Liver (tissue), 9 donors: ENCODE results near the gene EXOC1L. TPM values are rescaled to one million over a fixed set of nuclear protein-coding genes. Genes with fewer than 3 reads are reported as not detected.

Source experiments
- DNase-seq: peaks from one replicate; pipeline ENCODE4 v3.0.0-alpha.2; 2017; ENCODE audit warnings: low spot score
- H3K27ac ChIP-seq, 2 donors: one replicate each; pipeline ENCODE4 v1.7.0; 2013; ENCODE audit warnings: inconsistent platforms in 2 of 2, low read length in 2 of 2, control low read depth in 1 of 2, low read depth in 1 of 2, mild to moderate bottlenecking in 1 of 2
- H3K27me3 ChIP-seq, 4 donors: one replicate each; pipeline versions ENCODE4 v1.6.1 to v1.7.0; 2013; ENCODE audit warnings: low read length in 3 of 4, inconsistent platforms in 1 of 4, mild to moderate bottlenecking in 1 of 4, moderate library complexity in 1 of 4; ENCODE audit not compliant: control insufficient read depth in 4 of 4, insufficient read depth in 4 of 4
- H3K36me3 ChIP-seq, 4 donors: one replicate each; pipeline versions ENCODE4 v1.6.1 to v1.7.0; 2013; ENCODE audit warnings: low read length in 3 of 4, mild to moderate bottlenecking in 3 of 4, low read depth in 1 of 4, moderate library complexity in 1 of 4; ENCODE audit not compliant: control insufficient read depth in 4 of 4, insufficient read depth in 3 of 4
- H3K4me1 ChIP-seq, 4 donors: one replicate each; pipeline versions ENCODE4 v1.6.1 to v1.7.0; 2013; ENCODE audit warnings: low read length in 3 of 4, mild to moderate bottlenecking in 3 of 4, moderate library complexity in 1 of 4; ENCODE audit not compliant: control insufficient read depth in 4 of 4, insufficient read depth in 4 of 4
- H3K4me3 ChIP-seq, 3 donors: one replicate each; pipeline versions ENCODE4 v1.6.1 to v1.7.0; 2013; ENCODE audit warnings: low read length in 3 of 3, control low read depth in 1 of 3, low read depth in 1 of 3, mild to moderate bottlenecking in 1 of 3
- H3K9ac ChIP-seq, 2 donors: one replicate each; pipeline ENCODE4 v1.7.0; 2013; ENCODE audit warnings: low read length in 2 of 2, mild to moderate bottlenecking in 2 of 2, moderate library complexity in 2 of 2, control low read depth in 1 of 2, low read depth in 1 of 2
- H3K9me3 ChIP-seq, 4 donors: one replicate each; pipeline versions ENCODE4 v1.6.1 to v1.7.0; 2013; ENCODE audit warnings: low read length in 3 of 4; ENCODE audit not compliant: control insufficient read depth in 4 of 4
- FOXA2 ChIP-seq: IDR thresholded peaks from 2 replicates; pipeline ENCODE4 v1.6.1; 2016; ENCODE audit warnings: antibody characterized with exemption
- GABPA ChIP-seq, 2 donors: IDR thresholded peaks in 1 of 2; conservative IDR thresholded peaks in 1 of 2; 2 replicates each; pipeline ENCODE4 v1.6.1; 2016; ENCODE audit warnings: antibody characterized with exemption in 2 of 2, mild to moderate bottlenecking in 1 of 2, moderate library complexity in 1 of 2
- HNF4A ChIP-seq, 2 donors: conservative IDR thresholded peaks; 2 replicates each; pipeline ENCODE4 v1.6.1; 2016; ENCODE audit warnings: antibody characterized with exemption in 2 of 2, mild to moderate bottlenecking in 2 of 2
- RAD21 ChIP-seq, 2 donors: IDR thresholded peaks; 2 replicates each; pipeline ENCODE4 v1.6.1; 2016; ENCODE audit warnings: antibody characterized with exemption in 2 of 2, mild to moderate bottlenecking in 2 of 2
- RXRA ChIP-seq, 2 donors: IDR thresholded peaks; 2 replicates each; pipeline ENCODE4 v1.6.1; 2017 to 2018; ENCODE audit warnings: antibody characterized with exemption in 2 of 2, mild to moderate bottlenecking in 1 of 2
- SP1 ChIP-seq: IDR thresholded peaks from 2 replicates; pipeline ENCODE4 v1.6.1; 2018; ENCODE audit warnings: antibody characterized with exemption, mild to moderate bottlenecking
- WGBS: extraction: QIAGEN DNeasy Blood & Tissue Kit; methylation state at CpG from one replicate; pipeline ENCODE4 v1.1.7; 2013; 5-methylcytosine and 5-hydroxymethylcytosine counted together
- polyA plus RNA-seq, 2 donors: library from polyadenylated mRNA; stranded (reverse) in 1 of 2; unstranded in 1 of 2; fragments of 200-250 nt in 1 of 2; fragments of >200 nt in 1 of 2; fragmentation: Nextera tagmentation in 1 of 2; extraction: Ambion mirVana in 1 of 2; gene quantifications; one replicate each; pipeline versions ENCODE4 v1.2.1 to v1.2.3, GENCODE V29; 2013 to 2015
- total RNA-seq, 2 donors: library from RNA; depleted of rRNA; stranded (reverse); fragments of >200 nt; gene quantifications; one replicate each; pipeline ENCODE4 v1.2.3, GENCODE V29; 2014
- TF ChIP-seq, protein P1 (sequence below): fragments of 150-350 bp; IDR thresholded peaks from 2 replicates; pipeline ENCODE4 v1.5.1; 2017; ENCODE audit warnings: improper control_type of control experiment, low read depth, low read length; ENCODE audit not compliant: missing input control
- TF ChIP-seq, protein P2 (sequence below): IDR thresholded peaks from 2 replicates; pipeline ENCODE4 v1.6.1; 2016; ENCODE audit warnings: antibody characterized with exemption, mild to moderate bottlenecking
- TF ChIP-seq, protein P3 (sequence below): IDR thresholded peaks from 2 replicates; pipeline ENCODE4 v1.6.1; 2016; ENCODE audit warnings: antibody characterized with exemption
- TF ChIP-seq, protein P4 (sequence below): IDR thresholded peaks from 2 replicates; pipeline ENCODE4 v1.6.1; 2016; ENCODE audit warnings: antibody characterized with exemption
- donor health status: healthy.
- donor health status: healthy.
- donor health status: healthy.
- donor health status: healthy.
- donor health status: healthy.

Gene EXOC1L
- total and polyA plus RNA-seq, 4 donors = not detected

DNA sequence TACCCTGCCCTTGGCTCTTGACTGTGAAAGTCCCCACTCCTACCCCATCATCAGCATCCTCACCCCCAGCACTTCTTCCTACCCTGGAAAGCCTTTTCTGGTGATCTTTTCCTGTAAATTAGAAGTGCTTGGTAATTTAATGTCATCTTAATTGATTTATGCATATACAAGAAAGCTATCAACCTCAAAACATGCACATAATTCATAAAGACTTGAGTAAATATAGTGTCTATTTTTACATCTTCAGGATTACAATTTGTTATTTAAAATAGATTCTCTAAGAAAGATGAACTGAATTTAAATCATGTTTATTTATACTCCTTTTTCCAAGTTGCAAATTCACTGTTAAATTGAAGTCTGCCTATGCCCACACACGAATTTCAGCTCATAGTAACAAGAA, 36.0 kb upstream of the EXOC1L start:
- TF ChIP-seq SP1 (no peak), HNF4A (conservative IDR thresholded peaks at IDR 0.05) (no peak), RAD21 (IDR thresholded peaks at IDR 0.05) (no peak)
- H3K27ac ChIP-seq = no peak overlapping the region
- H3K4me1 ChIP-seq = no peaks in the 10 kb centered on the region
- WGBS = 30% methylated on average over 1 of the region's 1 CpG
- no peak overlapping the region for H3K4me3 ChIP-seq
- H3K27me3 ChIP-seq = no peaks in the 10 kb centered on the region
- DNase-seq = no peak
- H3K9ac ChIP-seq = no peak overlapping the region
- H3K9me3 ChIP-seq = no peaks in the 10 kb centered on the region
- H3K36me3 ChIP-seq = no peaks in the 10 kb centered on the region

DNA sequence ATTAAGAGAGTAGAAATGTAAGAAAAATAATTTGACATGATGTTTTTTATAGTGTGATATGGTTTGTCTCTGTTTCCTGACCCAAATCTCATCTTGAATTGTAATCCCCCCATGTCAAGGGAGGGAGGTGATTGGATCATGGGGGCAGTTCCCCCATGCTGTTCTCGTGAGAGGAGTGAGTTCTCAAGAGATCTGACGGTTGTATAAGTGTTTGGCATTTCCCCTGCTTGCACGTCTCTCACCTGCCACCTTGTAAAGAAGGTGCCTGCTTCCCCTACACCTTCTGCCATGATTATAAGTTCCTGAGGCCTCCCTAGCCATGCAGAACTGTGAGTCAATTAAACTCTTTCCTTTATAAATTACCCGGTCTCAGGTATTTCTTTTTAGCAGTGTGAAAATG, 34.8 kb upstream of the EXOC1L start:
- no peak overlapping the region for H3K9ac ChIP-seq
- no peaks in the 10 kb centered on the region for H3K9me3 ChIP-seq
- no peak overlapping the region for H3K27ac ChIP-seq
- no peaks in the 10 kb centered on the region for H3K27me3 ChIP-seq
- H3K4me1 ChIP-seq = no peaks in the 10 kb centered on the region
- H3K4me3 ChIP-seq = no peak overlapping the region
- TF ChIP-seq, protein P1, sequence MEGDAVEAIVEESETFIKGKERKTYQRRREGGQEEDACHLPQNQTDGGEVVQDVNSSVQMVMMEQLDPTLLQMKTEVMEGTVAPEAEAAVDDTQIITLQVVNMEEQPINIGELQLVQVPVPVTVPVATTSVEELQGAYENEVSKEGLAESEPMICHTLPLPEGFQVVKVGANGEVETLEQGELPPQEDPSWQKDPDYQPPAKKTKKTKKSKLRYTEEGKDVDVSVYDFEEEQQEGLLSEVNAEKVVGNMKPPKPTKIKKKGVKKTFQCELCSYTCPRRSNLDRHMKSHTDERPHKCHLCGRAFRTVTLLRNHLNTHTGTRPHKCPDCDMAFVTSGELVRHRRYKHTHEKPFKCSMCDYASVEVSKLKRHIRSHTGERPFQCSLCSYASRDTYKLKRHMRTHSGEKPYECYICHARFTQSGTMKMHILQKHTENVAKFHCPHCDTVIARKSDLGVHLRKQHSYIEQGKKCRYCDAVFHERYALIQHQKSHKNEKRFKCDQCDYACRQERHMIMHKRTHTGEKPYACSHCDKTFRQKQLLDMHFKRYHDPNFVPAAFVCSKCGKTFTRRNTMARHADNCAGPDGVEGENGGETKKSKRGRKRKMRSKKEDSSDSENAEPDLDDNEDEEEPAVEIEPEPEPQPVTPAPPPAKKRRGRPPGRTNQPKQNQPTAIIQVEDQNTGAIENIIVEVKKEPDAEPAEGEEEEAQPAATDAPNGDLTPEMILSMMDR = no peak
- TF ChIP-seq HNF4A (conservative IDR thresholded peaks at IDR 0.05) = no peak
- TF ChIP-seq, protein P2, sequence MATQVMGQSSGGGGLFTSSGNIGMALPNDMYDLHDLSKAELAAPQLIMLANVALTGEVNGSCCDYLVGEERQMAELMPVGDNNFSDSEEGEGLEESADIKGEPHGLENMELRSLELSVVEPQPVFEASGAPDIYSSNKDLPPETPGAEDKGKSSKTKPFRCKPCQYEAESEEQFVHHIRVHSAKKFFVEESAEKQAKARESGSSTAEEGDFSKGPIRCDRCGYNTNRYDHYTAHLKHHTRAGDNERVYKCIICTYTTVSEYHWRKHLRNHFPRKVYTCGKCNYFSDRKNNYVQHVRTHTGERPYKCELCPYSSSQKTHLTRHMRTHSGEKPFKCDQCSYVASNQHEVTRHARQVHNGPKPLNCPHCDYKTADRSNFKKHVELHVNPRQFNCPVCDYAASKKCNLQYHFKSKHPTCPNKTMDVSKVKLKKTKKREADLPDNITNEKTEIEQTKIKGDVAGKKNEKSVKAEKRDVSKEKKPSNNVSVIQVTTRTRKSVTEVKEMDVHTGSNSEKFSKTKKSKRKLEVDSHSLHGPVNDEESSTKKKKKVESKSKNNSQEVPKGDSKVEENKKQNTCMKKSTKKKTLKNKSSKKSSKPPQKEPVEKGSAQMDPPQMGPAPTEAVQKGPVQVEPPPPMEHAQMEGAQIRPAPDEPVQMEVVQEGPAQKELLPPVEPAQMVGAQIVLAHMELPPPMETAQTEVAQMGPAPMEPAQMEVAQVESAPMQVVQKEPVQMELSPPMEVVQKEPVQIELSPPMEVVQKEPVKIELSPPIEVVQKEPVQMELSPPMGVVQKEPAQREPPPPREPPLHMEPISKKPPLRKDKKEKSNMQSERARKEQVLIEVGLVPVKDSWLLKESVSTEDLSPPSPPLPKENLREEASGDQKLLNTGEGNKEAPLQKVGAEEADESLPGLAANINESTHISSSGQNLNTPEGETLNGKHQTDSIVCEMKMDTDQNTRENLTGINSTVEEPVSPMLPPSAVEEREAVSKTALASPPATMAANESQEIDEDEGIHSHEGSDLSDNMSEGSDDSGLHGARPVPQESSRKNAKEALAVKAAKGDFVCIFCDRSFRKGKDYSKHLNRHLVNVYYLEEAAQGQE = no peak
- no peak for TF ChIP-seq SP1
- TF ChIP-seq, protein P3, sequence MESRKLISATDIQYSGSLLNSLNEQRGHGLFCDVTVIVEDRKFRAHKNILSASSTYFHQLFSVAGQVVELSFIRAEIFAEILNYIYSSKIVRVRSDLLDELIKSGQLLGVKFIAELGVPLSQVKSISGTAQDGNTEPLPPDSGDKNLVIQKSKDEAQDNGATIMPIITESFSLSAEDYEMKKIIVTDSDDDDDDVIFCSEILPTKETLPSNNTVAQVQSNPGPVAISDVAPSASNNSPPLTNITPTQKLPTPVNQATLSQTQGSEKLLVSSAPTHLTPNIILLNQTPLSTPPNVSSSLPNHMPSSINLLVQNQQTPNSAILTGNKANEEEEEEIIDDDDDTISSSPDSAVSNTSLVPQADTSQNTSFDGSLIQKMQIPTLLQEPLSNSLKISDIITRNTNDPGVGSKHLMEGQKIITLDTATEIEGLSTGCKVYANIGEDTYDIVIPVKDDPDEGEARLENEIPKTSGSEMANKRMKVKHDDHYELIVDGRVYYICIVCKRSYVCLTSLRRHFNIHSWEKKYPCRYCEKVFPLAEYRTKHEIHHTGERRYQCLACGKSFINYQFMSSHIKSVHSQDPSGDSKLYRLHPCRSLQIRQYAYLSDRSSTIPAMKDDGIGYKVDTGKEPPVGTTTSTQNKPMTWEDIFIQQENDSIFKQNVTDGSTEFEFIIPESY = no peak
- TF ChIP-seq GABPA (IDR thresholded peaks at IDR 0.05 in 1 of 2, conservative IDR thresholded peaks at IDR 0.05 in 1 of 2) = no peak
- no peak for TF ChIP-seq RXRA (IDR thresholded peaks at IDR 0.05)
- TF ChIP-seq FOXA2 = no peak
- TF ChIP-seq, protein P4, sequence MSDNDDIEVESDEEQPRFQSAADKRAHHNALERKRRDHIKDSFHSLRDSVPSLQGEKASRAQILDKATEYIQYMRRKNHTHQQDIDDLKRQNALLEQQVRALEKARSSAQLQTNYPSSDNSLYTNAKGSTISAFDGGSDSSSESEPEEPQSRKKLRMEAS = no peak
- H3K36me3 ChIP-seq = no peaks in the 10 kb centered on the region
- 43% methylated on average over 4 of the region's 4 CpGs for WGBS
- no peak for DNase-seq
